GM19025 (cell line): ENCODE data around the gene PRDX5.
A peak's percentile ranks its signal among the peaks of the same experiment; 100 is the strongest.

Source experiments
- ATAC-seq: cut with Tn5 transposase; IDR thresholded peaks from one replicate; pipeline ENCODE4 v1.9.1; 2021; ENCODE audit warnings: mild to moderate bottlenecking, low read depth, moderate library complexity; ENCODE audit not compliant: unreplicated experiment

PRDX5 gene

DNA sequence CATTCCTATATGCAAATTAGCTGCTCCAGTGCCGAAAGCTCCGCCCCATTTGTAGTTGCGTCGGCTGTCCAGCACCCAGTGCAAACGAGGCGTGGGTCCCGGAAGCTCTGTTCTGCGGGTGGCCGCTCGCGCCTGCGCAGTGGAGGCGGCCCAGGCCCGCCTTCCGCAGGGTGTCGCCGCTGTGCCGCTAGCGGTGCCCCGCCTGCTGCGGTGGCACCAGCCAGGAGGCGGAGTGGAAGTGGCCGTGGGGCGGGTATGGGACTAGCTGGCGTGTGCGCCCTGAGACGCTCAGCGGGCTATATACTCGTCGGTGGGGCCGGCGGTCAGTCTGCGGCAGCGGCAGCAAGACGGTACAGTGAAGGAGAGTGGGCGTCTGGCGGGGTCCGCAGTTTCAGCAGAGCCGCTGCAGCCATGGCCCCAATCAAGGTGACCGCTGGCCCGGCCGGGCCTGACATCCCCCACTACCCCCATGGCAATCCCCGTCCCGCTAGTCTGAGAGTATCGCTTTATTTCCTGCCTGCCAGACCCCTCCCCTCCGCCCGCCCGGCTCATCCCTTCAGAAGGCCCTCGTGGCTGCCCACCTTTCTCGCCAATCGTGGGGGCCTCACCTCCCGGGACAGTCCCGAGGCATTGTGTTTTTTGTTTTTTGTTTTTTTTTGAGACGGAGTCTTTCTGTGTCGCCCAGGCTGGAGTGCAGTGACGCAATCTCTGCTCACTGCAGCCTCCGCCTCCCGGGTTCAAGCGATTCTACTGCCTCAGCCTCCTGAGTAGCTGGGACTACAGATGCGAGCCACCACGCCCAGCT, at the start of gene PRDX5:
Gene PRDX5, plus strand, starts transcription at position 161 of the 805 bp plus-strand sequence. Its CDS starts 95 bp downstream, at position 256.
- peak; percentile 73 for ATAC-seq

DNA sequence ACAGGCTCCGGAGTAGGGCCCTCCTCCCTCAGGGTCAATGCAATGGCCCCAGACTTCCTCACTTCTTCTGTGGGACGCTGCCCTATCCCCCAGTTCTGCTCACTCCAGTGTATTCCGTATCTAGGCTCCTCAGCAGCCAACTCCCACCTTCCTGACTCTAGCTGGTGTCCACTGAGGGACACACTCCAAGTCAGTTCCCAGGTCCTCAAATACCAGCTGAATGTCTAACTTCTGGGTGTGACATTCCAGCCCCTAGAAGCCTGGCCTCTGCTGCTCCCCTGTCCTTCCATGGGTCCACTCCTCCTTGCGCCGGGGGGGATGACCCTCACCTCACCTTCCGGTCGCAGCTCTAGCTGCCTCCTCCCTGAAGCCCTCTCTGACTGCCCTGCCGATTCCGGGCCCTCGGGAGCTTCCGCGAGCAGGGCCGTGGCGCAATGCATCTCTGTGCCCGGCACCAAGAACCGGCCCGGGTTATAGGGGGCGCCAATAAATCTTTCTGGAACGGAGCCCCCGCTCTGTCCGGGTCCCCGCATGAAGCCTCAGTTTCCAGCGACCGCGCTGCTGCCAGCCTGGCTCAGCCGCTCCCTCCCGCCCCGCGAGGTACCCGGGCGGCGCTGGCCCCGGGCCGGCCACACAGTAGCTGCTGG, 48.9 kb upstream of the PRDX5 start:
- ATAC-seq = peak; percentile 14

DNA sequence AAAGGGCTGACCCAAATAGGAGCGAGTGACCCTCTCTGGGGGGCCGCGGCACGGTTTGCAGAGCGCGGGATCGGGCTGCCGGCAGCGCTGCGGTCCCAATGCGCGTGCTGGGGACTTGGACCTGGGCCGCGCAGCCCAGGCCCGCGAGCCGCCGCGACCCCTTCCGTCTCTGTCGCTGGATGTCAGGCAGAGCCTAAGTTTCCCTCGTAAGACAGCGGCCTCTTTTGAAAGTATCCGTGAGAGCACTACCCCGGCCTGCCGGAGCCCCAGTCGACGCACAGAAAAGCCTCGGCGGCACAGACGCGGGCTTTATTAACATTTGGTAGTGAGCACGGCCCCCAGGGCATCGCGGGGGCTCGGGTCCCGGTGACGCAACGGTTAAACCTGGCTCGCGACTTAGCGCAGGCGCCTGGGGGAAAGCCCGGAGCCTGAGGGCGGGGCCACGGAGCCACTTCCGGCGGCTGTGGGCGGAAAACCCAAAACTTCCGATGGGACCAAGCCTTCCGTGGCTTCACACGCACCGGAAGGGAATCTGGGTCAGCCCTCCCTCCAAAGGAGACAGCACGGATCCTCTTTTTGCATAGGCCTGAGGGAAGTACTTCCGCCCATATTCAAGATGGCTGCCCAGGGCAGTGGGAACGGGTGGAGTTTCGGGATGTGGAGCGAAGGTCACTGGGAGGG, 48.2 kb upstream of the PRDX5 start:
- peak; percentile 64 for ATAC-seq

DNA sequence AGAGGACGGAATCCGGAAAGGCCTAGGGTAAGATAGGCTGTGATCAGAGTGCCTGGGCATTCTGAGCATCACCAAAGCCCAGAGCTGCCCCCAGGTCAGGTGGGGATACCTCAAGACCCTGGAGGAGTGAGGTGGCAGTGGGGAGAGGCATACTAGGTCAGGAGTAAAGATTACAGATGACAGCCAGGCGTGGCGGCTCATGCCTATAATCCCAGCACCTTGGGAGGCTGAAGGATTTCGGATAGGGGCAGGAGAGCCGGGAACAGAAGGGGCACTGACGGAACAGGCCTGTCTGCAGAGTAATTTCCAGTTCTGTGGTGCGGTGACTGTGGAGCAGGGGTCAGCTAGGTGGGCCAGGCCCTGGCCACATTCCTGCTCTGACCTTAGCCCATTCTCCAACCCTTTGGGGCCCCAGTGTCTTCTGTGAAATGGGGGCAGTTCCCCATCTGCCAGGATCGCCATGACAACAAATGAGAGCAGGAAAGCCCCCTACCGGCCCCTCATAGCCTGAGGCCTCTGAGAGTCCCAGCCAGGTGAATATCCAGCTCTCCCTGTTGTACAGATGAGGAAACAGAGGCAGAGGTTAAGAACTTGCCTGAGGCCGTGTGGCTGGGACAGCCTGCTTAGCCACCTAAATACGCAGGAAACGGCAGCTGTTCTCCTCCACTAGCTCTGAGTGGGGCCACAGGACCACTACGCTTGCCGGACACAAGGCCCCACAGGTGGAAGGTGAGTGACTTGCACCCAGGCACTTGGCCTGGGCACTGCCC, 42.7 kb upstream of the PRDX5 start:
- no peak for ATAC-seq

DNA sequence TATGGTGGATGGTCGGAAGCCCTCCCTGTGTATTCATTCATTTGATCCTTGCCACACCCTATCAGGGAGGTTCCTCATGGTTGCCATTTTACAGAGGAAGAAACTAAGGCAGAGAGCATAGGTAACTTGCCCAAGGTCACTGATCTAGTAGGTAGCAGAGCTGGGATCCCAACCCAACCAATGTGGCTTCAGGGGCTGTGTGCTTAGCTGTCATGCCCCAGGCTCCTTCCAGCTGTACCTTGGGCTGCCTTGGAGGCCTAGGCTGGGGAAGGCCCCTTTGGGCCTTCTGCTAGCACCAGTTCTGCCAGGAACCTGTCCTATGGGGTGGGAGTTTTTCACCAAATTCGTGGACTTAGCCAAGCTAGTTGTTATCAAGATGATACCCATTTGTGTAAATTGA, 42.1 kb upstream of the PRDX5 start:
- ATAC-seq = no peak

DNA sequence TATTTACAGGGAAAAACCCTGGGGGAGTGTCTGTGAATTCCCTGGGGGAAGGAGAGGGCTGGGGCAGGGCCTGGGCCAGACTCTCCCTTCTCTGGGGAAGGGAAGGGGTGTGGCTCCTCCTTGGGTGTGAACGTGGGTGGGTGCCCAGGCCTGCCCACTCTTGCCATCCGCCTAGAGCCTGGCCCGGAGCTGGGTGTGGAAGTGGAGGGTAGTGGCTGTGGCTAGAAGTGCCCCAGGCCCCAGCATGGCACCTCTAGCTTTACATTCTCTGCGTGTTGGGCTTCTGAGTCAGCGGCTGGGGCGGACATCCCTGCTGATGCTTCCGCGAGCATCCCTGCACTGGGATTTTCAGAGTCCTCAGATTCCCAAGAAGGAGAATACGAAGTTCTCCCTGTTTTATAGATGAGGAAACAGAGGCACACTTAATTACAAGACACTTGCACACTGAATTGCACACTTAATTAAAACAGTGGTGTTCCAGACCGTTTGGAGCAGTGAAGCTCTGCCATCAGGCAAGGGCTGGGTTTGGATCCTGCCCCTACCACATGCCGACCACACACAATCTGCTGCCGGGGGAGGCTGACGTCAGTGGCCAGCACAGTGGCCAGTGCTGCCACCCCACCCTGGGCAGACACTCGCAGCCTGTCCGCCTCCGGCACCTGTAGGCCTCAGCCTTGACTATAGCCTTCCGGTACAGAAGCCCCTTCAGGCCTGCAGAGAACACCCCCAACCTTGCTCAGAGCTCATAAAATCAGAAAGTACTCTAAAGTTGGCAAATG, 41.1 kb upstream of the PRDX5 start:
- no peak for ATAC-seq

DNA sequence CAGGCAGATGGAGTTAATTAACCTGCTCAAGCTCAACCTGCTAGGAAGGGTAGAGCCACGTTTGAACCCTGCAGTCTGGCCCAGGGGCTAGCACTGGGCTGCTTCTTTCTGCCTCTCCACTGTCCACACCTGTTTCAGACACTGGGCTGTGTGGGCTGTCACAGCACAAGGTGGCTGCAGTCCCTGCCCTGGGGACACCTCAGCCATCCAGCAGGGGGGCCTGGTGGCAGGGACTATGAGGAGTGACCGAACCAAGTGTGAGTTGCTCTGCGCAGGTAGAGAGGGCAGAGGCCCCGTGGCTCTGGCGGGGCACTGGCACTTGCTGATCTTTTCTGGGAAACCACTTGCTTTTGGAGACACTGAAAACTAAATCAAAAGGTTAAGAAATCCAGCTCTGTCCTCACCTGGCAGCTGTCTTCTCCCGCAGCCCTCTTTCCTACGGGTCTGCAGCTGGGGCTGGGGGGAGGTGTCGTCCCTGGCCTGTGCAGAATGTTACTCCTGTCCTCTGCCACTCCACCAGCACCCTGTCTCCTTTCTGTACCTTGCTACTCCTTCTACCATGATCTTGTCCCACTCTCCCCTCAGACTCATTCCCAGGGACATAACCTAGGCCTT, 39.2 kb upstream of the PRDX5 start:
- ATAC-seq = no peak

DNA sequence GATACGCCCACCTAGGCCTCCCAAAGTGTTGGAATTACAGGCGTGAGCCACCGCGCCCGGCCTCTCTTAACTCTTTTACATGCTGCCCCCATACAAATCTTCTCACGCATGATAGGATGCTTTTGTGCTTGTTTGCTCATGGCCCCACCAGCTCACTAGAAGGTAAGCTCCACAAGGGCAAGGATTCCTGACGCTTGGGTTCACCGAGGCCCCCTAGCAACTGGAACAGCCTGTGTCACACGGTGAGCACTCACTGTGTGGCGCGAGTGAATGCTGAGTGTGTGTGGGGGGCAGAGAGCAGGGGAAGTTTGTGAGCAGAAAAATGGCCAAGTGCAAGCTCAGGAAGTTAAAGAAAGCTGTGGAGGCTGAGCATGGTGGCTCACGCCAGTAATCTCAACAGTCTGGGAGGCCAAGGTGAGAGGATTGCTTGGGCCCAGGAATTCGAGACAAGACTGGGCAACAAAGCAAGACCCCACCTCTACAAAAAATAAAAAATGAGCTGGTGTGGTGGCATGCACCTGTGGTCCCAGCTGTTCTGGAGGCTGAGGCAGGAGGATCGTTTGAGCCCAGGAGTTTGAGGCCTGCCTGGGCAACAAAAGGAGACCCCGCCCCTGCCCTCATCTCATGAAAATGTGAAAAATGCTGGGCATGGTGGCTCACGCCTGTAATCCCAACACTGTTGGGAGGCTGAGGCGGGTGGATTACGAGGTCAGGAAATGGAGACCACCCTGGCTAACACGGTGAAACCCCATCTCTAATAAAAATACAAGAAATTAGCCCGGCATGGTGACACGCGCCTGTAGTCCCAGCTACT, 35.8 kb upstream of the PRDX5 start:
- no peak for ATAC-seq

DNA sequence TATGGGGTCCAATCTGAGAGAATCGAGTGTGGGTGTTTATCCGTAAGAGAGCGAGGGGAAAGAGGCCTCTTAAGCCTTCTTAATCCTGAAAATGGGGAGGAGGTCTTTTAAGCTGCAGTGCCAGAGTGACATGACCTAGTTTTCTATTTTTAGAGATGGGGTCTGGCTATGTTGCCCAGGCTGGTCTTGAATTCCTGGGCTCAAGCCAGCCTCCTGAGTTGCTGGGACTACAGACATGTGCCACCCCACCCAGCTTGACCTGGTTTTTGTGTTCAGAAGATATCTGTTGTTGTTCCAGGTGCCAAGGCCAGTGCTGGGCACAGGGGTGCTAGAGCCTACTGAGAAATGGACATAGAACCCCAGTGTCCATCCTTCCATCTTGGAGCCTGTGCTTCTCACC, 34.8 kb upstream of the PRDX5 start:
- ATAC-seq = no peak

DNA sequence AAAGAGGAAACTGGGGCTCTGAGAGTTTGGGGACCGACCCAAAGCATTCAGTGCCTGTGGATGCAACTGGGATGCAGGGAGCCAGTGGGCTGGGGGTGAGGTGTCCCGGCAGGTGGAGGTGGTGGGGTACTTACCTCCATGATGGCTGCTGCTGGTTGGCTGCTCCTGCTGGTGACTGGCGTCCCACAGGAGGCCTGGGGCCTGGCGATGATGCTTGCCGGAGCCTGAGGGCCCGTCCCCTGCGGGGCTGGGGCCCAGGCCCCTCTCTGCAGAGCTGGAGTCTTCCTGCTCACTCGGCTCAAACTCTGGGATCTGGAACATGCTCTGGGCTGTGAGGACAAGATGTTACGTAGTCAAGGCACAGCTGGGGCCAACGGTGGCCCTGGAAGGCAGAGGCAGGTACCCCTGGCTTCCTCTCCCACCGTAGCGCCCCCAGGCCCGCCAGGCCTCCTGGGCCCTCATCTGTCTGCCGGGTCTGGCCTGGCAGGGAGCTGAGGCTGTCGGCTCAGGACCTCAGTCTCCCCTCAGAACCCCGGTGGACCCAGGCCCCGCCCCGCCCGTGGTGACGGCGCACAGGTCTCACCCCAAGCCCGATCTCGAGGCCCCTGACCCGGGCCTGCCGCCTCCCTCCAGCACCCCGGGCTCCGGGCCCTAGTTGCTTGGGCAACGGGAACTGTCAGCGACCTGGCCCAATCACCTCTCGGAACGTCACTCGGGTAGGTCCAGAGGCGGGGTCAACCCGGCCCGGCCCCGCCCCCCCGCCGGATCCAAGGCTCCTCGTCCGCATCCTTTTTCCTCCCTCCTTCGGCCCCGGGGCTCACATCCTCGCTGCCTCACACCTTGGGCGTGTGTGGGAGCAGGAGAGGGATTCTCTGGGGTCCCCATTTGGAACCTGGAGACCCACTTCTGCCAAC, 33.6 kb upstream of the PRDX5 start, which contains the start of gene BAD:
Gene BAD, minus strand, starts transcription at position 618 of the 914 bp plus-strand sequence. Its CDS starts 297 bp downstream, at position 321.
- peak; percentile 72 for ATAC-seq

DNA sequence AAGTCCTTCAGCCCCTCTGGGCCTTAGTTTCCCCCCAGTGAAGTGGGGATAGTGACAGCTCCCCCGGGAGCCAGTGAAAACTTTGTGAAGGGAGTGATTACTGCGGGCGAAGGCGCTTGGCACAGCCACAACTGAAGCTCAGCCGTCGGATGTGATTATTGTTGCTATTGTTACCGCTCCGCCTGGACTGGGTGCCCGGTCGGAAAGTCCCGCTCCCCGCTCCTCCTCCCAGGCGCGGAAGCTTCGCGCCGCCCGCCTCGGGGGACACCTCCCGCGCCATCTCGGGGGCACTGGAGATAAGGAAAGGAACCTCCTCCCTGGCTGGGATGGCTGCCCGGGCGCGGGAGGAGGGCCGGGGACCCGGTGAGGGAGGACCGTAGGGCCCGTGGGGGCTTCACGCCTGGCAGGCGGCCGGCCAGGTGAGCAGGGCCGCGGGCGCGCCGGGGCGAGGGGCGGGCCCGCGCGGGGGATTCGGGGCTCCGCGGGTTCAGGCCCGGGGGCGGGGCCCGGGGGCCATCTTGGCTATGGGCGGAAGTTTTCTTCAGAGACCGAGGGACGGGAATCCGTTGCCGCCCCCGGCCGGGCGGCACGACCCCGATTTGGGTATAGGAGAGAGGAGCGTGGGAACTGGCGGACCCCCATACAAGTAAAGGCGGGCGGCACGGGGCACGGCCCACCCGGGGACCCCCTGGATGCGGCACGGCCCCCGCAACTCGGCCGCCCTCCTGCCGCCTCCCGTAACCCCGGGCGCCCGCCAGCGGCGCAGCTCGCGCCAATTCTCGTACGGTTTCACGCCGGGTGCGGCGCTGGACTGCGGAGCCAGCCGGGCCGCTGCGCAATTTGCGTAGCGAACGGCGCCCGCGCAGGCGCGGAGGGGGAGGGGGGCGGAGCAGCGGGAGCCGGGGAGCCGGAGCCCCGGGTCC, 32.7 kb upstream of the PRDX5 start, which contains the start of gene GPR137:
Gene GPR137, plus strand, starts transcription at position 887 of the 923 bp plus-strand sequence. CDS start 677 bp downstream, outside the sequence.
- peak; percentile 50 for ATAC-seq

DNA sequence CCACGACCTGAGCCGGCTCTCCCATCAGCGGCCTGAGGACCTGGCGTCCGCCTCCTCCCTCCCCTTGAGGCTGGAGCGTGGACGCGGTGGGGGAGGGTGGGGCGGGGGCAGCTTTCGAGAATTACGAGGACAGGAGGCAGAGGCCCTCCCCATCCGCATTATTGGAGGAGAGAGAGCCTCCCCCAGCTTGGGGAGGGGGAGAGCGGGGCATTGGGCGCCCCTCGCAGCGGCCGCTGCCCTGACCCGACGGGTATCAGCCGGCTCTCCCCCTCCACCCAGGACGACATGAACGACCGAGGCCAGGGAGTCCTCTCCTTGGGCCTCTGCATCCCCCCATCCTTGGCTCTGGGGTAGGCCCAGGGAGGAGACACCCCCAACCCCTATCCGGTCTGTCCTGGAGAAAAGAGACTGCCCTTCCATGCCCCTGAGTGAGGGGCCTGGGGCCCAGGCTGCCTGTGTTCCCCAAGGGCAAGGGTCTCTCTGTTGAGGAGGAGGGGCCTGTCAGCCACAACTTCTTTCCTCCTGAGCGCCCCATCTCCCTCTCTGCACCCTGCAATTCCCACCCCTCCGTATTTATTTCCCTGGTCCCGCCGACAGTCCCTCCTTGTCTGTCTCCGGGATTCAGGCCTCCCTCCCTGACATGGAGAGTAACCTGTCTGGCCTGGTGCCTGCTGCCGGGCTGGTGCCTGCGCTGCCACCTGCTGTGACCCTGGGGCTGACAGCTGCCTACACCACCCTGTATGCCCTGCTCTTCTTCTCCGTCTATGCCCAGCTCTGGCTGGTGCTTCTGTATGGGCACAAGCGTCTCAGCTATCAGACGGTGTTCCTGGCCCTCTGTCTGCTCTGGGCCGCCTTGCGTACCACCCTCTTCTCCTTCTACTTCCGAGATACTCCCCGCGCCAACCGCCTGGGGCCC, 31.8 kb upstream of the PRDX5 start:
- ATAC-seq = no peak

DNA sequence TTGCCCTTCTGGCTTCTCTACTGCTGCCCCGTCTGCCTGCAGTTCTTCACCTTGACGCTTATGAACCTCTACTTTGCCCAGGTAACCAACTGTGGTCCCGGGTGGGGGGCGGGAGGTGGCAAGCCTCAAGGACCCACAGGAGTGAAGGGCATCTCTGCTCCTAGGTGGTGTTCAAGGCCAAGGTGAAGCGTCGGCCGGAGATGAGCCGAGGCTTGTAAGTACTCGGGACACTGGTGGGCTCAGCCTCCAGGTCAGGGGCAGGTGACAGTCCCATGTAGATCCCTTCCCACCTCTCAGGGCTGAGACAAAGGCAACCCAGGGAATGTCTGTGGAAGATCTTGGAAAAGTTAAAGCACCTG, 31.1 kb upstream of the PRDX5 start:
- no peak for ATAC-seq

DNA sequence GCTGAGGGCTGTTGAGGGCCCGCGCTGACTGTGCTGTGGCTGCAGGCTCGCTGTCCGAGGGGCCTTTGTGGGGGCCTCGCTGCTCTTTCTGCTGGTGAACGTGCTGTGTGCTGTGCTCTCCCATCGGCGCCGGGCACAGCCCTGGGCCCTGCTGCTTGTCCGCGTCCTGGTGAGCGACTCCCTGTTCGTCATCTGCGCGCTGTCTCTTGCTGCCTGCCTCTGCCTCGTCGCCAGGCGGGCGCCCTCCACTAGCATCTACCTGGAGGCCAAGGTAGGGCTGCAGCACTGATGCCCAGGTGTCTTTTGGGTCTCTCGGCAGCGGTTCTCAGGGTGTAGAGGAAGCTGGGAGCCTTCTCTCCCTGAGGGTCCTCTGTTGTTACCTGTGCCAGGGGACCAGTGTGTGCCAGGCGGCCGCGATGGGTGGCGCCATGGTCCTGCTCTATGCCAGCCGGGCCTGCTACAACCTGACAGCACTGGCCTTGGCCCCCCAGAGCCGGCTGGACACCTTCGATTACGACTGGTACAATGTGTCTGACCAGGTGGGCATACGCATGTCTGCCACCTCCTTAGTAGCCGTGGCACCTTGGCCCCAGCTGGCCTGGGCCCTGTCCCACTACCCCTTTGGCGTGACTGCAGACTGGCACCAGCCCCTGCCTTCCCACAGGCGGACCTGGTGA, 30.1 kb upstream of the PRDX5 start:
- ATAC-seq = no peak

DNA sequence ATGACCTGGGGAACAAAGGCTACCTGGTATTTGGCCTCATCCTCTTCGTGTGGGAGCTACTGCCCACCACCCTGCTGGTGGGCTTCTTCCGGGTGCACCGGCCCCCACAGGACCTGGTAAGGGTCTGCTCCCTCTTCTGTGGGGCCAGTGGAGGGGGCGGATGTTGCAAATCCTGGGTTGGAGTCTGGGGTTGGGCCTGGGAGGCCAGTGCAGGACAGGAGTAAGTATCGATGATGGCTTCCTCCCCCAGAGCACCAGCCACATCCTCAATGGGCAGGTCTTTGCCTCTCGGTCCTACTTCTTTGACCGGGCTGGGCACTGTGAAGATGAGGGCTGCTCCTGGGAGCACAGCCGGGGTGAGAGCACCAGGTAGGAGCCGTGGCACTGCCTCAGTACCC, 29.6 kb upstream of the PRDX5 start:
- ATAC-seq = no peak
